ENCODE results near the gene ARMC2. TPM values are rescaled to one million over a fixed set of nuclear protein-coding genes. Genes with fewer than 3 reads are reported as not detected.

ARMC2 gene
- polyA plus RNA-seq, 2 of the 4 experiments (the other 2 are of a cell fraction), result 2.1 to 4.9 TPM

DNA sequence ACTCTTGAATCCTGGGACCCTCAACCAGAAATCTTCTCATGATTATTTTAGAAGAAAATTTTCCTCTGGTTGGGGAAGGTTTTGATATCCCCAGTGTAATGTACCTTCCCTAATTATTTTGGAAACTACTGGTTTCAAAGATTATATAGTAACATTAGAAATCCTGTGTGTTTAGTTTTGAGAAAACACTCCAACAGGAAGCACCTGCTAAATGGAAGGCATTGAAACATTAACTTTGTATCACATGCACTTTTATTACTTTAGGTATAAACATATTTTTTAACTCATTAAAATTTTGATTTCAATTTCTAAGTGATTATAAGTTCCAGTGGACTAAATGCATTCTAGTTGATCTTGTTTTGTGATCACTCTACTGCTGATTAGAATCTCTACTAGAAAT, 137.1 kb downstream of the ARMC2 start:
- POLR2A ChIA-PET, result no interaction called here
- H3K9me3 ChIP-seq, result no peaks in the 10 kb centered on the region
- CTCF ChIA-PET, result no interaction called here
- TF ChIP-seq HOXB13 (CRISPR knock-in tag; IDR thresholded peaks at IDR 0.05; ENCODE audit: low read depth), result no peak
- TF ChIP-seq RARB (CRISPR knock-in tag; IDR thresholded peaks at IDR 0.05), result no peak
- TF ChIP-seq CHD4 (IDR thresholded peaks at IDR 0.05; ENCODE audit: borderline replicate concordance), result no peak
- TF ChIP-seq, protein P1, sequence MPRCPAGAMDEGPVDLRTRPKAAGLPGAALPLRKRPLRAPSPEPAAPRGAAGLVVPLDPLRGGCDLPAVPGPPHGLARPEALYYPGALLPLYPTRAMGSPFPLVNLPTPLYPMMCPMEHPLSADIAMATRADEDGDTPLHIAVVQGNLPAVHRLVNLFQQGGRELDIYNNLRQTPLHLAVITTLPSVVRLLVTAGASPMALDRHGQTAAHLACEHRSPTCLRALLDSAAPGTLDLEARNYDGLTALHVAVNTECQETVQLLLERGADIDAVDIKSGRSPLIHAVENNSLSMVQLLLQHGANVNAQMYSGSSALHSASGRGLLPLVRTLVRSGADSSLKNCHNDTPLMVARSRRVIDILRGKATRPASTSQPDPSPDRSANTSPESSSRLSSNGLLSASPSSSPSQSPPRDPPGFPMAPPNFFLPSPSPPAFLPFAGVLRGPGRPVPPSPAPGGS (IDR thresholded peaks at IDR 0.05), result no peak
- TF ChIP-seq JUNB (IDR thresholded peaks at IDR 0.05), result no peak
- TF ChIP-seq, protein P2, sequence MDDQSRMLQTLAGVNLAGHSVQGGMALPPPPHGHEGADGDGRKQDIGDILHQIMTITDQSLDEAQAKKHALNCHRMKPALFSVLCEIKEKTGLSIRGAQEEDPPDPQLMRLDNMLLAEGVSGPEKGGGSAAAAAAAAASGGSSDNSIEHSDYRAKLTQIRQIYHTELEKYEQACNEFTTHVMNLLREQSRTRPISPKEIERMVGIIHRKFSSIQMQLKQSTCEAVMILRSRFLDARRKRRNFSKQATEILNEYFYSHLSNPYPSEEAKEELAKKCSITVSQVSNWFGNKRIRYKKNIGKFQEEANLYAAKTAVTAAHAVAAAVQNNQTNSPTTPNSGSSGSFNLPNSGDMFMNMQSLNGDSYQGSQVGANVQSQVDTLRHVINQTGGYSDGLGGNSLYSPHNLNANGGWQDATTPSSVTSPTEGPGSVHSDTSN (IDR thresholded peaks at IDR 0.05), result no peak
- TF ChIP-seq CEBPB (IDR thresholded peaks at IDR 0.05), result no peak
- TF ChIP-seq POLR2A (IDR thresholded peaks at IDR 0.05; ENCODE audit: low read length), result no peak
- DNase-seq (ENCODE audit: low read depth in 1 of 2, low spot score in 1 of 2) (no peak), FAIRE-seq (no peak), ATAC-seq (no peak)
- no peaks in the 10 kb centered on the region for H3K4me1 ChIP-seq
- no peak overlapping the region for H3K4me2 ChIP-seq
- no peak overlapping the region for H3K4me3 ChIP-seq
- H3K27ac ChIP-seq, result no peak overlapping the region

DNA sequence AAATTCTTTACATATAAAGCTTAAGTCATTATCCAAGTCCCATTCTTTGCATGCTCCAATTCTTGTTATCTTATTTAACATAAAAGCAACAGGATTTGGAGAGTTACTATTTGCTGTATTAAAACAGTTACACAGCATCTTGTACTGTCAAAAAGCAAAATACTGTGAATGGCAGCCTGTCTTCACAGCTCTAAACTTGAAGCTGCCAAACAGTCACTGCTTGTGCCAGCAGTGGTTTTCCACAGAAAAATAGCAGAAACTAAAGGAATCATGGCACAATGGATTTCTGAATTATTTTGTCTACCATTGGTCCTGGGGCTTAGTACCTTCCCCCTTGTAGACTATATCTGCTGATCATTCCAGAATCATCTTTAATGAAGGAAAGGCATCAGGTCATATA, 138.9 kb downstream of the ARMC2 start:
- POLR2A ChIA-PET, result no interaction called here
- no peak for FAIRE-seq
- CTCF ChIA-PET, result no interaction called here
- Histone ChIP-seq H3K4me1 (no peaks in the 10 kb centered on the region), H3K9me3 (no peaks in the 10 kb centered on the region), H3K27ac (no peak overlapping the region), H3K4me3 (no peak overlapping the region), H3K4me2 (no peak overlapping the region)
- no peak for DNase-seq (ENCODE audit: low read depth in 1 of 2, low spot score in 1 of 2)
- no peak for ATAC-seq
- TF ChIP-seq TP53 (CRISPR knock-in tag; IDR thresholded peaks at IDR 0.05) (no peak), CHD4 (IDR thresholded peaks at IDR 0.05; ENCODE audit: borderline replicate concordance) (no peak), FOXS1 (CRISPR knock-in tag; IDR thresholded peaks at IDR 0.05) (no peak), ZFP36 (IDR thresholded peaks at IDR 0.05; ENCODE audit: borderline replicate concordance, partially characterized antibody) (no peak), MAFK (IDR thresholded peaks at IDR 0.05; ENCODE audit: partially characterized antibody) (no peak), JUN (IDR thresholded peaks at IDR 0.05) (no peak), NFE2L2 (conservative IDR thresholded peaks at IDR 0.05; ENCODE audit: low read length) (no peak), ZNF302 (CRISPR knock-in tag; IDR thresholded peaks at IDR 0.05) (no peak), FOSL2 (IDR thresholded peaks at IDR 0.05) (no peak), FOSL2 (CRISPR knock-in tag; IDR thresholded peaks at IDR 0.05) (no peak), TFCP2L1 (CRISPR knock-in tag; IDR thresholded peaks at IDR 0.05) (no peak)
- TF ChIP-seq, protein P2 (IDR thresholded peaks at IDR 0.05), result no peak
- TF ChIP-seq, protein P3, sequence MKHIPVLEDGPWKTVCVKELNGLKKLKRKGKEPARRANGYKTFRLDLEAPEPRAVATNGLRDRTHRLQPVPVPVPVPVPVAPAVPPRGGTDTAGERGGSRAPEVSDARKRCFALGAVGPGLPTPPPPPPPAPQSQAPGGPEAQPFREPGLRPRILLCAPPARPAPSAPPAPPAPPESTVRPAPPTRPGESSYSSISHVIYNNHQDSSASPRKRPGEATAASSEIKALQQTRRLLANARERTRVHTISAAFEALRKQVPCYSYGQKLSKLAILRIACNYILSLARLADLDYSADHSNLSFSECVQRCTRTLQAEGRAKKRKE (CRISPR knock-in tag; IDR thresholded peaks at IDR 0.05; ENCODE audit: low read depth), result no peak

DNA sequence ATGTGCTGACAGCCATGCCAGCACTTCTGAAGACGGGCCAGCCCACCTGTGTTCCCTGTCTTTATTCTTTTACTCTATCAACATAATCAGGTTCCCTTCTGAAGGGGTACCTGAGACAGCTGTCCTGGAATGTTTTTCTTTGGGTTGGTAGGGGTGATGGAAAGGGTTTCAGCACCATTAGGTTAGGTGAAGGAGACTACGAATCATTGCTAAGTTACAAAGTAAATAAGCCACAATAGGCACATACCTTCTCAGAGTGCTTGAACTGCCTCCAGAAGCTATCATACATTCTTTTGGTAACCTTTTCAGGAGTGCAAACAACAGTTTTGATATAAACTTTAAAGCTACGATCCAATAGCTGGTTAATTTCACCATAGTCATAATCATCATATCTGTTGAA, 140.1 kb downstream of the ARMC2 start:
- no peak overlapping the region for H3K27ac ChIP-seq
- no peak overlapping the region for H3K4me3 ChIP-seq
- FAIRE-seq, result no peak
- POLR2A ChIA-PET, result no interaction called here
- H3K4me1 ChIP-seq, result no peaks in the 10 kb centered on the region
- no peak for DNase-seq (ENCODE audit: low read depth in 1 of 2, low spot score in 1 of 2)
- H3K4me2 ChIP-seq, result no peak overlapping the region
- CTCF ChIA-PET, result interaction anchor here (1.0 to 1.1 kb wide), 2 partner anchors 39 to 116 kb away, joined by 3 read pairs; no protein-coding TSS in a partner anchor
- no peaks in the 10 kb centered on the region for H3K9me3 ChIP-seq
- no peak for ATAC-seq
- WGBS (ENCODE audit: missing lambda C conversion rate), result 91% methylated on average over 3 of the region's 3 CpGs
- TF ChIP-seq, protein P4, sequence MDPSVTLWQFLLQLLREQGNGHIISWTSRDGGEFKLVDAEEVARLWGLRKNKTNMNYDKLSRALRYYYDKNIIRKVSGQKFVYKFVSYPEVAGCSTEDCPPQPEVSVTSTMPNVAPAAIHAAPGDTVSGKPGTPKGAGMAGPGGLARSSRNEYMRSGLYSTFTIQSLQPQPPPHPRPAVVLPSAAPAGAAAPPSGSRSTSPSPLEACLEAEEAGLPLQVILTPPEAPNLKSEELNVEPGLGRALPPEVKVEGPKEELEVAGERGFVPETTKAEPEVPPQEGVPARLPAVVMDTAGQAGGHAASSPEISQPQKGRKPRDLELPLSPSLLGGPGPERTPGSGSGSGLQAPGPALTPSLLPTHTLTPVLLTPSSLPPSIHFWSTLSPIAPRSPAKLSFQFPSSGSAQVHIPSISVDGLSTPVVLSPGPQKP (IDR thresholded peaks at IDR 0.05; ENCODE audit: low read depth, low read length), result no peak
- TF ChIP-seq CBX2 (IDR thresholded peaks at IDR 0.05; ENCODE audit: borderline replicate concordance, low read depth) (no peak), SMC3 (IDR thresholded peaks at IDR 0.05) (no peak), NR3C1 (IDR thresholded peaks at IDR 0.05) (no peak), JUN (IDR thresholded peaks at IDR 0.05) (no peak), FOSB (CRISPR knock-in tag; IDR thresholded peaks at IDR 0.05) (no peak), CBX8 (IDR thresholded peaks at IDR 0.05) (no peak), CHD4 (IDR thresholded peaks at IDR 0.05; ENCODE audit: borderline replicate concordance) (no peak), CHD2 (IDR thresholded peaks at IDR 0.05; ENCODE audit: low read length, partially characterized antibody) (no peak), ZSCAN20 (CRISPR knock-in tag; IDR thresholded peaks at IDR 0.05) (no peak)
- TF ChIP-seq, protein P1 (IDR thresholded peaks at IDR 0.05), result no peak
- TF ChIP-seq, protein P5, sequence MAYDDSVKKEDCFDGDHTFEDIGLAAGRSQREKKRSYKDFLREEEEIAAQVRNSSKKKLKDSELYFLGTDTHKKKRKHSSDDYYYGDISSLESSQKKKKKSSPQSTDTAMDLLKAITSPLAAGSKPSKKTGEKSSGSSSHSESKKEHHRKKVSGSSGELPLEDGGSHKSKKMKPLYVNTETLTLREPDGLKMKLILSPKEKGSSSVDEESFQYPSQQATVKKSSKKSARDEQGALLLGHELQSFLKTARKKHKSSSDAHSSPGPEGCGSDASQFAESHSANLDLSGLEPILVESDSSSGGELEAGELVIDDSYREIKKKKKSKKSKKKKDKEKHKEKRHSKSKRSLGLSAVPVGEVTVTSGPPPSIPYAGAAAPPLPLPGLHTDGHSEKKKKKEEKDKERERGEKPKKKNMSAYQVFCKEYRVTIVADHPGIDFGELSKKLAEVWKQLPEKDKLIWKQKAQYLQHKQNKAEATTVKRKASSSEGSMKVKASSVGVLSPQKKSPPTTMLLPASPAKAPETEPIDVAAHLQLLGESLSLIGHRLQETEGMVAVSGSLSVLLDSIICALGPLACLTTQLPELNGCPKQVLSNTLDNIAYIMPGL (CRISPR knock-in tag; IDR thresholded peaks at IDR 0.05; ENCODE audit: borderline replicate concordance), result no peak
- TF ChIP-seq, protein P6, sequence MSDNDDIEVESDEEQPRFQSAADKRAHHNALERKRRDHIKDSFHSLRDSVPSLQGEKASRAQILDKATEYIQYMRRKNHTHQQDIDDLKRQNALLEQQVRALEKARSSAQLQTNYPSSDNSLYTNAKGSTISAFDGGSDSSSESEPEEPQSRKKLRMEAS (IDR thresholded peaks at IDR 0.05), result no peak
